GM10847 (cell line): ENCODE results near the gene KRTAP5-1.

Experiments
- POLR2A ChIP-seq: IDR thresholded peaks from 2 replicates; pipeline ENCODE4 v1.6.1; 2011; ENCODE audit not compliant: insufficient read length; ENCODE audit errors: extremely low read depth

KRTAP5-1 gene

DNA sequence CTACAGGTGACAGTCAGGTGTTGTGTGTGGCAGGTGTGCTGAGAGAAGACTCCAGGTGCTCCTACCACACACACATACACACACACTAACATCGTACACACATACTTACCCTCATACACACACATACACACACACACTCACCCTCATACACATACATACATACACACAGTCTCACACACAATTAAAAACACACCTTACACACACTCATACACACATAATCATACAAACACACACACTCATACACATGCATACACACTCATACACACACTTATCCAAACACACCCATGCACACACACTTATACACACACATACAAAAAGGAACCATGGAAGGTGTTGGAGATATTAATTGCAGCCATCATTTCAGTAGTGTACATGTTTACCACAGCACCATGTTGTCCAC, 18.5 kb upstream of the KRTAP5-1 start:
- TF ChIP-seq POLR2A = no peak

DNA sequence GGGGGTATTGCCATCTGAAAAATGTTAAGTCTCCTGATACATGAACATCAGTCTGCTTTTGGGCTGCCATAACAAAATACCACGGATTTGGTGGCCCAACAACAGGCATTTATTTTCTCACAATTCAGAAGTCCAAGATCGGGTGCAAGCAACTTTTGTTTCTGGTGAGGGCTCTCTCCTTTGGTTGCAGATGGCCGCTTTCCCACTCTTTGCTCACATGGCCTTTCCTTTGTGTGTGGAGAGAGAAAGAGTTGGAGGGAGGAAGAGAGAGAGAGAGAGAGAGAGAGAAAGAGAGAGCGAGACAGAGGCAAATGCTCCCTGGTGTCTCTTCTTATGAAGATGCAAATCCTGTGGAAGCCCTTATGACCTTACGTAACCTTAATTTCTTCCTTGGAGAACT, 15.5 kb upstream of the KRTAP5-1 start:
- TF ChIP-seq POLR2A = no peak

DNA sequence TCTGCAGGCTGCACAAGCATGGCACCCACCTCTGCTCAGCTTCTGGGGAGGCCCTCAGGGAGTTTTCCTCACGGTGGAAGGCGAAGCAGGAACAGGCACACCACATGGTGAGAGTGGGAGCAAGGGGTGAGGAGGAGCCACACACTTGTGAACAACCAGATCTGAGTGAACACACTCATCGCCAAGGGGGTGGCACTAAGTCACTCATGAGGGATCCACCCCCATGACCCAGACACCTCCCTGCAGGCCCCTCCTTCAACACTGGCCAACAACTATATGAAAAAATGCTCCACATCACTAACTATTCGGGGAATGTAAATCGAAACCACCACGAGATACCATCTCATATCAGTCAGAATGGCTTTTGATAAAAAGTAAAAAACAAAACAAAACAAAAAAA, 13.7 kb upstream of the KRTAP5-1 start:
- TF ChIP-seq POLR2A = no peak

DNA sequence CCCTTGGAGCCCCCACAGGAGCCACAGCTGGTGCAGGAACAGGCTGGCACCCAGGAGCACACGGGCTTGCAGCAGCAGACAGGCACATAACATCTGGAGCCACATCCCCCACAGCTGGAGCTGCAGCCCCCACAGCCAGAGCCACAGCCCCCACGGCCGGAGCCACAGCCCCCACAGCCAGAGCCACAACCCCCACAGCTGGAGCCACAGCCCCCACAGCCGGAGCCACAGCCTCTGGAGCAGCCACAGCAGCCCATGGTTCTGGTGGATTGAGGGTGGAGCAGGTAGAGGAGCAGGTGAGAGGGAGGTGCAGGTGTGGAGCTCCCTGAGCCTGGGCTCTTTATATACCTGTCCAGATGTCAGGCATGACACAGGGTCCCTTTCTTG, 12.9 kb upstream of the KRTAP5-1 start, which contains the start of gene KRTAP5-2:
KRTAP5-2 (minus strand) TSS at position 301 of the 387 bp plus-strand sequence; CDS start at position 257, 44 bp downstream.
- TF ChIP-seq POLR2A = no peak

DNA sequence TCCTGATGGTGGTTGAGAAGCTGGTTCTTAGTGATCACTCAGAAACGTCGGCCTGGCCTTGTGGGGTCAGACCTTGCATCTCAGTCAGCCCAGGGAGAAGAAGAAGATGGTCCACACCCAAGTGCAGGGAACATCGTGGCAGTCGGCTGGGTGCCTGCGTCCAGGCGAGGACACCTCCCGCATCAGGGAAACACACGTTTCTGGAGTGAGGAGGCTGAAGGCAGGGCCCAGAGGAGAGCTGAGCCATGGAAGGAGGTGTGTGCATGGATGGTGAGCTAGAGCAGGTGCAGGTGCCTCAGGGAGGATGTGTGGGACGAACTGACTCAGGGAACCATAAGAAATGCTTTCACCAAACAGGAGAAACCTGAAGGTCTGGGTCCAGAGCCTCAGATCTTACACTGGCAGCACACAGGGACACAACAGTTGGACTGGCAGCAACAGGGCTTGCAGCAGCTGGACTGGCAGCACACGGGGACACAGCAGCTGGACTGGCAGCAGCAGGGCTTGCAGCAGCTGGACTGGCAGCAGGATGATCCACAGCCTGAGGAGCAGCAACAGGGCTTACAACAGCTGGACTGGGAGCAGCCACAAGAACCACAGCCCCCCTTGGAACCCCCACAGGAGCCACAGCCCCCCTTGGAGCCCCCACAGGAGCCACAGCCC, 12.4 kb upstream of the KRTAP5-1 start:
- TF ChIP-seq POLR2A = no peak

DNA sequence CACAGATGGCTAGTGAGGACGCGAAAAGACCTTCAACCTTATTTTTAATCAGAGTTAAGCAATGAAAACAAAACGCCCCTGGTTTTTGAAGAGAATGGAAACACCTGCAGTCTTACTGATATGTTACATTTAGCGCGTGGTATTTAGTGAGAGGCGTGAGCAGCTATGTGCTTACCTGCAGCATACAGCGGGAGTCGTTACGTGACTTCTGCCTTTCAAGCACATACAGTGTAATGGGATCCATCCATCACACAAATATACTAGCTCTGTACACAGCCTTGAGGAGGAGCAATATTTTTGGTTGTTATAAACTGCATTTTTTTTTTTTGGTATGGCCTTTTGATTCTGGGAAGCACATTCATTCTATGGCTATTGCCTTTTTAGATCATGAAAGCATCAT, 7.5 kb upstream of the KRTAP5-1 start:
- no peak for TF ChIP-seq POLR2A

DNA sequence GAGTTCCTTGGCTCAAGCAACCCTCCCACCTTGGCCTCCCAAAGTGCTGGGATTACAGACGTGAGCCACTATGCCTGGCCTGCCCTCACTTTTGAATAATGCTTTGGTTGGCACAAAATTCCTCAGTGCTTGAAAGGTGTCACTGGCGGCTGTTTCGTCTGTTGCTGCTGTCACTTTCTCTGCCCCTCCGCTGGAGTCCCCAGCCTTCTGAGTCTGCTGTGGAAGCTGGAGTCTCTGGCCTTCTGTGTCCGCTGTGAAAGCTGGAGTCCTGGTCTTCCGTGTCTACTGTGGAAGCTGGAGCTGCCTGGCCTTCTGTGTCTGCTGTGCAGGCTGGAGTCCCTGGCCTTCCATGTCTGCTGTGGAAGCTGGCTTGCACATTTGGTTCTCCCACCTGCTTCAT, 4.9 kb upstream of the KRTAP5-1 start:
- TF ChIP-seq POLR2A = no peak

DNA sequence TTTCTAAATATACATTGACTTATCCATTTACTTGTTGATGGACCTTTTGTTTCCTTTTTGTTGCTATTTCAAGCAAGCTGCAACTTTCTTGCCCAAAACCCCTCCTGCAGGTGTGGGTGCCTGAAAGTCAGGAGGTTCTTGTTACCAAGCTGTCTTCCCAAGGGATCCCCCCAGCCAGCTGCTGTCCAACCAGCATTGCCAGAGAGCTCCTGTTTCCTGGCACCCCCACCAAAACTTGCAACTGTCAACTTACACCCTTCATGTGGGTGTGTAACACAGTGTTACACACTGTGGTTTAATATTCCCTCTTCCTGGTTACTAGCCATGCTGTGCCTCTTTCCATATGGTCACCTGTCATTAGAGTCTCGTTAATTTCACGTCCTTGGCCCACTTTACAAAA, 1.6 kb upstream of the KRTAP5-1 start:
- no peak for TF ChIP-seq POLR2A

DNA sequence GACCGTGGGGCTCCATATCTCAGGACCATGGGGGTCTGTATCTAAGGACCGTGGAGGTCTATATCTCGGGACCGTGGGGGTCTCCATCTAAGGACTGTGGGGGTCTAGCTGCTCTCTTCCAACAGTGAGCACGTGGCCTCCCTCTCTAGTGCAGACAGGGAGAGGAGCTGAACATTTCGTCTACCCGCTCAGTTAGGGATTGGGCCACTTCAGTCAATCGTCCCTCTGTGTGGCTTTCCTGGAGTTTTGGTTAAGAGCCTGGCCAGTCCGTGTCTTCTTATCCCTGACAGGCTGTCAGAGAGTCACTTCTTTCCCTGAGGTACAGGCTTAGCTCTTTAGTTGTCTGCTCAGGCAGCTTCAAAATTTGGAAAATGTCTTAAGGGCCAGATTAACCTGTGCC, 3.1 kb downstream of the KRTAP5-1 start:
- TF ChIP-seq POLR2A = no peak

DNA sequence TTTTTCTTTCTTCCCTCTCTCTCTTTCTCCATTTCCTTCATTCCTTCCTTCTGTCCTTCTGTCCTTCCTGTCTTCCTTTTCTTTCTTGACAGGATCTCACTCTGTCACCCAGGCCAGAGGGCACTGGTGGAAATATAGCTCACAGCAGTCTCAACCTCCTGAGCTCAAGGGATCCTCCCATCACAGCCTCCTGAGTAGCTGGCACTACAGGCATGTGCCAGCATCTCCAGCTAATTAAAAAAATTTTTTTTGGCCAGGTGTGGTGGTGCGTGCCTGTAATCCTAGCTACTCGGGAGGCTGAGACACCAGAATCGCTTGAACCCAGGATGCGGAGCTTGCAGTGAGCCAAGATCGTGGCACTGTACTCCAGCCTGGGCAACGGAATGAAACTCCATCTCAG, 8.3 kb downstream of the KRTAP5-1 start:
- TF ChIP-seq POLR2A = no peak

DNA sequence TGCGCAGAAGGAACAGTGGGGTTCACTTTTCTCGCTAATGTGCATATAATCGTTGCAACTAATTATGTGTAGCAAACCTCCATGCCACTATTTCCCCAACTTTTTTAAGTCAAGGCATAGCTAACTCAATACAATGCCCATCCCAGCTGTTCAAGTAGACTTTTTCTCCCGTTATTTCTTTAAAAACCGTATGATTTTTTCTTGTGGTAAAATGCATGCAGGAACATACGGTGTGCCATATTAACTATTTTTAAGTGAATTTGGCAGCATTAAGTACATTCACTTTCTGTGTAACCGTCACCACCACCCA, 10.2 kb downstream of the KRTAP5-1 start:
- no peak for TF ChIP-seq POLR2A

DNA sequence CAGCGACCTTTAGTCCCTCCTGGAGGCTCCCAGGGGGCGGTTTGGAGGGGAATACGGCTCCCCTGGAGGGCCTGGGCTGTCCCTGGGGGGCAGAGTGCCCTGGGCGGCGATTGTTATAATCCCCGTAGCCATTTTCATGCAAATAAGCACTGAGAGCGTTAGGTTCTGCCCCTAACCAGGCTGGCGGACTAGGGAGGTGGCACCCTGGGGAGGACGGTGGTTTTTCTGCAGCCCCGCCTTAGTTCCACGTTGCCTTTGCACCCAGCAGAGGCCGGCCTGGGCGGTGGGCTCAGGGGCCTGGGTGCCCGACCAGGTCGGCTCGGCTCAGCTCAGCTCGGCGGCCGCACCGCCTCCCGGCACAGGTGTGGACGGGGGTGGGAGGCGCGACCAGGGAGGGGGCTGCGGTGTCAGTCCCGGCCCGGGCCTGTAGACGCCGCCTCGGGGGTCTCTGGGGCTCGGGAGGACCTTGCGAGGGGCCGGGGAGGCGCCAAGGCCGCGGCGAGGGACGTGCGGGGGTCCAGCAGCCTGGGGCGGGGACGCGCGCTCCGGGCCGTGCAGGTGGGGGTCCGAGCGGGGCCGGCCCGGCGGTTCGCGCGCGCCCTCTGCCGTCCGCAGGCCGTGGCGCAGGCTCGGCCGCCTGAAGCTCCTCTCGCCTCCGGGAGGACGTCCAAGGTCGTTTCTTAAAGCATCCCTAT, 10.7 kb downstream of the KRTAP5-1 start:
- no peak for TF ChIP-seq POLR2A

DNA sequence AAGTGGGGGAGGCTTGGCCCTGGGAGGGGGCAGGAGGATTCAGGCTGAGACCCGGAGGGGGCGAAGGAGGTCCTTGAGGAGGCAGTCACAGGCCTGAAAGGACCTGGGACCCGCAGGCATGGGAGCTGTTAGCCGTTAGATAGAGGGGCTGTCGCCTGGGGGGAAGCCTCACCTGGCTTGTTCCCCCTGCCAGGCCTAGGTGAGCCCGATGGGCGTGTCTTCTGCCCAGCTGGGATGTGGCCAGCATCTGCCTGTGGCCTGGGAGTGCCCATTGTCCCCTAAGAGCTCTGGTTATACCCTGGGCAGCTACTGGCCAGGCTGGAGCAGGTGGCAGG, 11.2 kb downstream of the KRTAP5-1 start:
- TF ChIP-seq POLR2A = no peak

DNA sequence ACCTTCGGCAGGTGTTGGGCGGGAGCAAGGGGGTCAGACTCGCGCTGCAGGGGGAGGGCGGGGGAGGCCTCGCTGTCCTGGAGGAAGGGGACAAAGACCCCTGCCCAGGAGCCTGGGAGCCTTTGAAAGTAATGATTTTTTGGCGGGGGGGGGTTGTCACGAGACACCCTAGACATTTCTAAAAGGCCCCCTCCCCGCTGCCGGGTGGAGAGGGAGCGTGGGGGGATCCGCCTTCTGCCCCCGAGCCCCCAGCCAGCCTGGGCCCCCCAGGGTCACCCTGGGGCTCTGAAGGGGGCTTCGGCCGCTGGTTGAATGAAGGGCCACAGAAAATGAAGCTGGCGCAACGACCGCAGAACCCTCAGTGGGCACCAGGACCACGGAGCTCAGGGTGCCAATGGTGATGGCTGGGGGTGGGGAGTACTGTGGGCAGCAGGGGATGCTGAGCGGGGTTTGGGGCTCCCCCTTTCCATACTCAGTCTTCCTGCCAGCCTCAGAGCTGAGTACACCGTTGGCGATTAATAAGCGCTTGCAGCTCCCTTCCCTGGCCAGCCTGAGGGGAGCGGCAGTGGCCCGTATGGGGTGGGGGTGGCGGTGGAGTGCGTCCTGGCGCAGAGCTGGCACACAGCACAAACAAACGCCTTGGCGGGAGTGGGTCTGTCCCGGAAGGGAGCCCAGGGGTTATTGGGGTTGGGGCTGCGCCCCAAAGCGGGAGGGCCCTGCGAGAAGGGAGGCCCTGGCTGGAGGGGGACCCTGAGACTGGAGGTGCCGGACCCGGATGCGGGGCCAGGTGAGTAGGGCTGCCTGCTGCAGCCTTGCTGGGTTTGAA, 11.8 kb downstream of the KRTAP5-1 start:
- TF ChIP-seq POLR2A = no peak

DNA sequence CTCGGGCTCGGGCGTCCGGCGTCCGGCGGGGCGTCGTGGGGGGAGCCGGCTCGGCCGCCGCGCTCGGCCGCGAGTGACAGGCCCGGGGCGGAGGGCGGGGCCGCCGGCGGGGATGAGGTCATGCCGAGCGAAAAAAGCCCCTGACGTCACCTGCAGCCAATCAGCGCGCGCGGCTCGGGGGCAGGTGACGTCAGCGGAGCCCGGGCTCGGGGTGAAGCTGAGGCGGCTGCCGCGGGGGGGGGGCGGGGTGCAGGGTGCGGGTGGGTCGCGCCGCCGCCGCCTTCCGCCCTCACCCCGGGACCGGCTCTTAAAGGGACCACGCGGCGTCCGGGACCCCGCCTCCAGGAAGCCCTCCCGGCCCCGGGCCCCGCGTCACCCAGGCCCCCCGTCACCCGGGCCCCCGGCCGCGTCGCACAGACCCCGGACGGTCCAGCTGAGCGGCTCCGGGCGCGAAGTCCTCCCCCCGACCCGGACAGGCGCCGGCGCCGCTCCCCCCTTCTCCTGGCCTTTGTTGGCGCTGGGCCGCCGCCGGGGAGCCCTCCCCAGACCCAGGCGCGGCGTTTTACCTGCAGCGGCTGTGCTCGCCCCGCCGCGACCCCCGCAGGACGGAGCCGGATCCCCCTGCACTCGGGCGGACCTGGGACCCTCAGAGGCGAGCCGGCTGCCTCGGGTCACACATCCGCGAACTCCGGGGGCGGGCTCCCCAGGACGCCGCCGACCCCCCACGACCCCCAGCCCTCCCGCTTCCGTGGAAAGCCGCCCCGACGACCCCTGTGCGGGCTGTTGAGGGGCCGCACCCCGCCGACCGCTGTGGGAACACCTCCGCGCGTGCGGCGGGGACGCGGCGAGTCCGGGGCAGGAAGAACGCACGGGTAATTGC, 12.6 kb downstream of the KRTAP5-1 start, which contains the start of gene DUSP8:
DUSP8 (minus strand) TSS at position 75 of the 880 bp plus-strand sequence. CDS start 6,445 bp downstream, outside the sequence.
- no peak for TF ChIP-seq POLR2A
